Bronchial epithelial cell (primary cell): Measurements from ENCODE around the gene SDHAF2. TPM values are rescaled to one million over a fixed set of nuclear protein-coding genes. Genes with fewer than 3 reads are reported as not detected.
A peak's percentile ranks its signal among the peaks of the same experiment; 100 is the strongest.

Source experiments
- DNase-seq: peaks from one replicate; pipeline ENCODE4 v3.0.0-alpha.2; 2010; ENCODE audit warnings: low read depth
- FAIRE-seq: peaks from 2 replicates; lab custom pipeline; 2011; peaks lifted over from hg19 to GRCh38; lab: Jason Lieb, UNC
- H3K27me3 ChIP-seq: 2 replicates; pipeline ENCODE4 v1.5.1; 2011; ENCODE audit warnings: low read length; ENCODE audit not compliant: control insufficient read depth, insufficient read depth
- H3K36me3 ChIP-seq: 2 replicates; pipeline ENCODE4 v1.5.1; 2011; ENCODE audit warnings: low read length; ENCODE audit not compliant: control insufficient read depth, insufficient read depth
- H3K4me3 ChIP-seq: 2 replicates; pipeline ENCODE4 v1.5.1; 2011; ENCODE audit warnings: mild to moderate bottlenecking, low read depth, low read length, control low read depth
- total RNA-seq: library from RNA; depleted of rRNA; stranded (reverse); fragments of >200 nt; gene quantifications from 2 replicates; pipeline ENCODE4 v1.2.1, GENCODE V29; 2014
- TF ChIP-seq, protein P1 (sequence below): IDR thresholded peaks from 2 replicates; pipeline ENCODE4 v1.5.1; 2011; ENCODE audit warnings: mild to moderate bottlenecking, moderate library complexity, low read length, control low read depth, inconsistent platforms; ENCODE audit not compliant: insufficient read depth, severe bottlenecking

Gene SDHAF2
- total RNA-seq, 1 donor from 2014 or later = 35.3 TPM

DNA sequence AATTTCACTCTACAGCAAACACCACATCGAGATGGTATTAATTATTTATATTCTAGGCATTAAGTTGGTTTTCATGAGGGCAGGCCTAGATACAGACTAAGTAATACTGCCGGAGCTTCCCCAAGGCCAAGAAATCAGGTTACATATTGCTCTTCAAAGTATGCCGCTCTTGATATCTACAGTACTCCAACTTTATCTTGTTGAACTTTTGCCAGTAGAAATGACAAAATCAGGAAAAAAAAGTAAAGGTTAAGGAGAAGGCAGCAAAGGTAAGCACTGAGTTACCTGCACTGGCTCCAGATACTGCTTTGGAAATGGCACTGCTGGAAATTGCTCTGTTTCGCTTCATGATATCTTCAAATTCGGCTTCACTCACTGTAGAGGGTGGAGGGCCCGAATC, 14.5 kb upstream of the SDHAF2 start:
- no peak overlapping the region for H3K4me3 ChIP-seq
- FAIRE-seq (no peak), DNase-seq (no peak)
- H3K27me3 ChIP-seq = no peaks in the 10 kb centered on the region
- TF ChIP-seq, protein P1, sequence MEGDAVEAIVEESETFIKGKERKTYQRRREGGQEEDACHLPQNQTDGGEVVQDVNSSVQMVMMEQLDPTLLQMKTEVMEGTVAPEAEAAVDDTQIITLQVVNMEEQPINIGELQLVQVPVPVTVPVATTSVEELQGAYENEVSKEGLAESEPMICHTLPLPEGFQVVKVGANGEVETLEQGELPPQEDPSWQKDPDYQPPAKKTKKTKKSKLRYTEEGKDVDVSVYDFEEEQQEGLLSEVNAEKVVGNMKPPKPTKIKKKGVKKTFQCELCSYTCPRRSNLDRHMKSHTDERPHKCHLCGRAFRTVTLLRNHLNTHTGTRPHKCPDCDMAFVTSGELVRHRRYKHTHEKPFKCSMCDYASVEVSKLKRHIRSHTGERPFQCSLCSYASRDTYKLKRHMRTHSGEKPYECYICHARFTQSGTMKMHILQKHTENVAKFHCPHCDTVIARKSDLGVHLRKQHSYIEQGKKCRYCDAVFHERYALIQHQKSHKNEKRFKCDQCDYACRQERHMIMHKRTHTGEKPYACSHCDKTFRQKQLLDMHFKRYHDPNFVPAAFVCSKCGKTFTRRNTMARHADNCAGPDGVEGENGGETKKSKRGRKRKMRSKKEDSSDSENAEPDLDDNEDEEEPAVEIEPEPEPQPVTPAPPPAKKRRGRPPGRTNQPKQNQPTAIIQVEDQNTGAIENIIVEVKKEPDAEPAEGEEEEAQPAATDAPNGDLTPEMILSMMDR = no peak
- peaks cover 35% of the 10 kb centered on the region for H3K36me3 ChIP-seq

DNA sequence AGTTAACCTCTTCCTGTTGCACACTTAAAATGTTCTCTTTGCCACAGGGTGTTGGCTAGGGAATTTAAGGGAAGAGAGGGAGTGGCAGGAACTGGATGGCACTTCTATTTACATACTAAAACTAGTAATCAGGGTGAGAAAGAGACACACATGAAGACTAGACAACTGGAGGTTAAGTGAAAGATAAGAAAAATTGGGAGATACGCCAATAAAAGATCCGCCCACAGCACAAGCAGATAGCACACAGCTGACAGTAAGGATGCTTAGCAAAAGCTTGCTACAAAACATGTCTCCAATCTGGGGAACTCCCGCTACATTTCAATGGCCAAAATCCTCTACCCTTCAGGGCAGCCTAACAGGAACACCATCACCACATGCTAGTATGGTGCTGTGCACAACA, 13.0 kb upstream of the SDHAF2 start:
- H3K27me3 ChIP-seq = no peaks in the 10 kb centered on the region
- H3K36me3 ChIP-seq = peaks cover 31% of the 10 kb centered on the region
- FAIRE-seq (no peak), DNase-seq (no peak)
- TF ChIP-seq, protein P1 = no peak
- H3K4me3 ChIP-seq = no peak overlapping the region

DNA sequence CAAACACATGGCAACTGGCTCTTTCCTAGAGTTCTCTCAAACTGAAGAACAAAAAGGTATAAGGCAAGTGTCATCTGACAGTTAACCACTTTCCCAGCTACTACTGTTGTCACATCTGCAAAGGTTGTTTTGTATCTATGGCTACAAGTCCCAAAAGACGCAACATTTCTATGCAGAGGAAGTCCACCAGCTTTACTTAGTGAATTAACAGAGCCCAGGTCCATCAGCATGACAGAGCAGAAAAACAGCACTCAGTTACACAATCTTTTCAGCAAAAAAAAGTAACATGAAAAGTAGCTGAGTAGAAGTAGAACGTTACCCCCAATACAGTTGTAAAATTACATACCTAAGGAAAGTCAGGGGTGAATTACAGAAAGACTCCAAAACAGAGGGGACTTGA, 12.3 kb upstream of the SDHAF2 start:
- Histone ChIP-seq H3K27me3 (no peaks in the 10 kb centered on the region), H3K4me3 (no peak overlapping the region), H3K36me3 (peaks cover 34% of the 10 kb centered on the region)
- DNase-seq (no peak), FAIRE-seq (no peak)
- TF ChIP-seq, protein P1 = no peak

DNA sequence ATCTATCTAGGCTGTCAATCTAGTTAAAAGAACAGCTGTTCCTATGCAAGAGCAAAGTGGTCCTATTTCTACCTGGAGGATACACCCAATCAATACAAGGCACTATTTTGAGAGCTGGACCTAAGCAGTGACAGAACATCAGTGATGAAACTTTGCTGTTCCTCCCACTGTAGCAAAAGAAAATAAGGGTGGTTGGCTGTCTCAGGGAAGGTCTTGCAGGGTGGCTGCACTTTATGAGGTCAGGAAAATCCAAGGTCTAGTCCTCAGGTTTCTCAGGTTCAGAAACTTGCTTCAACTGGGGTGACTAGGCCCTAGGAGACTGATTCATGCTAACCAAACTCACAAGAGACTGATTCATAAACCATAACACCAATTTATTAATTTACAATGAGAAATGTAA, 11.8 kb upstream of the SDHAF2 start:
- FAIRE-seq = no peak
- Histone ChIP-seq H3K36me3 (peaks cover 32% of the 10 kb centered on the region), H3K4me3 (no peak overlapping the region), H3K27me3 (no peaks in the 10 kb centered on the region)
- DNase-seq = peak; percentile 41
- TF ChIP-seq, protein P1 = no peak

DNA sequence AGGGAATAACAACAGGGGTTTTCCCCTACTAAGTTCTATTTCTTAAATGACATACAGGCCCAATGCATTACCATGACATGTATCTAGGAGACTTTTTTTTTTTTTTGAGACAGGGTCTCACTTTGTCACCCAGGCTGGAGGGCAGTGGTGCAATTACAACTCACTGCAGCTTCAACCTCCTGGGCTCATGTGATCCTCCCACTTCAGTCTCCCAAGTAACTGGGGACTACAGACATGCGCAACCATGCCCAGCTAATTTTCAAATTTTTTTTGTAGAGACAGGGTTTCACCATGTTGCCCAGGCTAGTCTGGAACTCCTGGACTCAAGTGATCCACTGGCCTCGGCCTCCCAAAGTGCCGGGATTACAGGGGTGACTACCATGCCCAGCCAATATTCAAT, 7.7 kb upstream of the SDHAF2 start:
- FAIRE-seq = no peak
- Histone ChIP-seq H3K27me3 (no peaks in the 10 kb centered on the region), H3K4me3 (no peak overlapping the region), H3K36me3 (peaks cover 29% of the 10 kb centered on the region)
- DNase-seq = no peak
- TF ChIP-seq, protein P1 = no peak
